ENCODE data around the gene CSPG4.
"Not testable (repeated sequence)": the region's sequence is repeated elsewhere in the genome, so short reads cannot be mapped to it uniquely, and the experiment has no call there.

The CSPG4 gene

GRCh38 chr15:75745305-75745704 is 32.7 kb upstream of the CSPG4 start:
- no peak for DNase-seq (ENCODE audit: extremely low read depth, low read depth)
- no peak for TF ChIP-seq CTCF (IDR thresholded peaks at IDR 0.05; ENCODE audit: low read depth, low read length, missing control alignments)
- H3K4me3 ChIP-seq (replicated peaks; ENCODE audit: low read depth, low read length): no peak overlapping the region

GRCh38 chr15:75742346-75742745 is 29.7 kb upstream of the CSPG4 start:
- DNase-seq (ENCODE audit: extremely low read depth, low read depth); H3K4me3 ChIP-seq (replicated peaks; ENCODE audit: low read depth, low read length): not testable (repeated sequence)

- no peak for DNase-seq (ENCODE audit: extremely low read depth, low read depth)
- H3K4me3 ChIP-seq (replicated peaks; ENCODE audit: low read depth, low read length): no peak overlapping the region
Observed at GRCh38 chr15:75739791-75740190, 27.1 kb upstream of the CSPG4 start.

GRCh38 chr15:75738647-75739325 is 26.1 kb upstream of the CSPG4 start:
- TF ChIP-seq CTCF (IDR thresholded peaks at IDR 0.05; ENCODE audit: low read depth, low read length, missing control alignments): no peak
- peak; percentile 69 for DNase-seq (ENCODE audit: extremely low read depth, low read depth)
- peak overlapping the region; percentile 68 for H3K4me3 ChIP-seq (replicated peaks; ENCODE audit: low read depth, low read length)

More at GRCh38 chr15:75739791-75740190, 27.1 kb upstream of the CSPG4 start:
- no peak for TF ChIP-seq CTCF (IDR thresholded peaks at IDR 0.05; ENCODE audit: low read depth, low read length, missing control alignments)

GRCh38 chr15:75738014-75738646 is 25.5 kb upstream of the CSPG4 start:
- DNase-seq (ENCODE audit: extremely low read depth, low read depth): no peak
- no peak for TF ChIP-seq CTCF (IDR thresholded peaks at IDR 0.05; ENCODE audit: low read depth, low read length, missing control alignments)
- peak overlapping the region; percentile 68 for H3K4me3 ChIP-seq (replicated peaks; ENCODE audit: low read depth, low read length)

GRCh38 chr15:75737116-75738013 is 24.7 kb upstream of the CSPG4 start:
- H3K4me3 ChIP-seq (replicated peaks; ENCODE audit: low read depth, low read length): peak overlapping the region; percentile 68
- DNase-seq (ENCODE audit: extremely low read depth, low read depth): not testable (repeated sequence)

- no peak overlapping the region for H3K4me3 ChIP-seq (replicated peaks; ENCODE audit: low read depth, low read length)
- no peak for TF ChIP-seq CTCF (IDR thresholded peaks at IDR 0.05; ENCODE audit: low read depth, low read length, missing control alignments)
- DNase-seq (ENCODE audit: extremely low read depth, low read depth): no peak
Observed at GRCh38 chr15:75736256-75736655, 23.6 kb upstream of the CSPG4 start.

GRCh38 chr15:75734861-75735760 is 22.5 kb upstream of the CSPG4 start:
- DNase-seq (ENCODE audit: extremely low read depth, low read depth): not testable (repeated sequence)

More at GRCh38 chr15:75734861-75735760, 22.5 kb upstream of the CSPG4 start:
- not testable (repeated sequence) for H3K4me3 ChIP-seq (replicated peaks; ENCODE audit: low read depth, low read length)
